Liver (tissue), 9 donors: ENCODE results near the gene PTGIS. TPM values are rescaled to one million over a fixed set of nuclear protein-coding genes. Genes with fewer than 3 reads are reported as not detected.

Source experiments
- DNase-seq: peaks from one replicate; pipeline ENCODE4 v3.0.0-alpha.2; 2017; ENCODE audit warnings: low spot score
- H3K27ac ChIP-seq, 2 donors: one replicate each; pipeline ENCODE4 v1.7.0; 2013; ENCODE audit warnings: inconsistent platforms in 2 of 2, low read length in 2 of 2, control low read depth in 1 of 2, low read depth in 1 of 2, mild to moderate bottlenecking in 1 of 2
- H3K27me3 ChIP-seq, 4 donors: one replicate each; pipeline versions ENCODE4 v1.6.1 to v1.7.0; 2013; ENCODE audit warnings: low read length in 3 of 4, inconsistent platforms in 1 of 4, mild to moderate bottlenecking in 1 of 4, moderate library complexity in 1 of 4; ENCODE audit not compliant: control insufficient read depth in 4 of 4, insufficient read depth in 4 of 4
- H3K36me3 ChIP-seq, 4 donors: one replicate each; pipeline versions ENCODE4 v1.6.1 to v1.7.0; 2013; ENCODE audit warnings: low read length in 3 of 4, mild to moderate bottlenecking in 3 of 4, low read depth in 1 of 4, moderate library complexity in 1 of 4; ENCODE audit not compliant: control insufficient read depth in 4 of 4, insufficient read depth in 3 of 4
- H3K4me1 ChIP-seq, 4 donors: one replicate each; pipeline versions ENCODE4 v1.6.1 to v1.7.0; 2013; ENCODE audit warnings: low read length in 3 of 4, mild to moderate bottlenecking in 3 of 4, moderate library complexity in 1 of 4; ENCODE audit not compliant: control insufficient read depth in 4 of 4, insufficient read depth in 4 of 4
- H3K4me3 ChIP-seq, 3 donors: one replicate each; pipeline versions ENCODE4 v1.6.1 to v1.7.0; 2013; ENCODE audit warnings: low read length in 3 of 3, control low read depth in 1 of 3, low read depth in 1 of 3, mild to moderate bottlenecking in 1 of 3
- H3K9ac ChIP-seq, 2 donors: one replicate each; pipeline ENCODE4 v1.7.0; 2013; ENCODE audit warnings: low read length in 2 of 2, mild to moderate bottlenecking in 2 of 2, moderate library complexity in 2 of 2, control low read depth in 1 of 2, low read depth in 1 of 2
- H3K9me3 ChIP-seq, 4 donors: one replicate each; pipeline versions ENCODE4 v1.6.1 to v1.7.0; 2013; ENCODE audit warnings: low read length in 3 of 4; ENCODE audit not compliant: control insufficient read depth in 4 of 4
- EGR1 ChIP-seq, 2 donors: IDR thresholded peaks; 2 replicates each; pipeline ENCODE4 v1.6.1; 2016 to 2018; ENCODE audit warnings: antibody characterized with exemption in 2 of 2, low read depth in 2 of 2
- FOXA2 ChIP-seq: IDR thresholded peaks from 2 replicates; pipeline ENCODE4 v1.6.1; 2016; ENCODE audit warnings: antibody characterized with exemption
- GABPA ChIP-seq, 2 donors: IDR thresholded peaks in 1 of 2; conservative IDR thresholded peaks in 1 of 2; 2 replicates each; pipeline ENCODE4 v1.6.1; 2016; ENCODE audit warnings: antibody characterized with exemption in 2 of 2, mild to moderate bottlenecking in 1 of 2, moderate library complexity in 1 of 2
- NR2F2 ChIP-seq: IDR thresholded peaks from 2 replicates; pipeline ENCODE4 v1.6.1; 2016; ENCODE audit warnings: antibody characterized with exemption
- TAF1 ChIP-seq: conservative IDR thresholded peaks from 2 replicates; pipeline ENCODE4 v1.6.1; 2016; ENCODE audit warnings: antibody characterized with exemption, mild to moderate bottlenecking
- YY1 ChIP-seq: IDR thresholded peaks from 2 replicates; pipeline ENCODE4 v1.6.1; 2016; ENCODE audit warnings: antibody characterized with exemption, mild to moderate bottlenecking
- WGBS: extraction: QIAGEN DNeasy Blood & Tissue Kit; methylation state at CpG from one replicate; pipeline ENCODE4 v1.1.7; 2013; 5-methylcytosine and 5-hydroxymethylcytosine counted together
- polyA plus RNA-seq, 2 donors: library from polyadenylated mRNA; stranded (reverse) in 1 of 2; unstranded in 1 of 2; fragments of 200-250 nt in 1 of 2; fragments of >200 nt in 1 of 2; fragmentation: Nextera tagmentation in 1 of 2; extraction: Ambion mirVana in 1 of 2; gene quantifications; one replicate each; pipeline versions ENCODE4 v1.2.1 to v1.2.3, GENCODE V29; 2013 to 2015
- total RNA-seq, 2 donors: library from RNA; depleted of rRNA; stranded (reverse); fragments of >200 nt; gene quantifications; one replicate each; pipeline ENCODE4 v1.2.3, GENCODE V29; 2014
- TF ChIP-seq, protein P1 (sequence below): IDR thresholded peaks from 2 replicates; pipeline ENCODE4 v1.6.1; 2016; ENCODE audit warnings: antibody characterized with exemption
- TF ChIP-seq, protein P2 (sequence below): IDR thresholded peaks from 2 replicates; pipeline ENCODE4 v1.6.1; 2016; ENCODE audit warnings: antibody characterized with exemption
- TF ChIP-seq, protein P3 (sequence below): IDR thresholded peaks from 2 replicates; pipeline ENCODE4 v1.6.1; 2016; ENCODE audit warnings: antibody characterized with exemption, mild to moderate bottlenecking
- TF ChIP-seq, protein P4 (sequence below): IDR thresholded peaks from 2 replicates; pipeline ENCODE4 v1.6.1; 2016; ENCODE audit warnings: antibody characterized with exemption
- donor health status: healthy.
- donor health status: healthy.
- donor health status: healthy.
- donor health status: healthy.
- donor health status: healthy.

The PTGIS gene
- total and polyA plus RNA-seq, 4 donors: 2.2 to 6.3 (median 3.8) TPM

DNA sequence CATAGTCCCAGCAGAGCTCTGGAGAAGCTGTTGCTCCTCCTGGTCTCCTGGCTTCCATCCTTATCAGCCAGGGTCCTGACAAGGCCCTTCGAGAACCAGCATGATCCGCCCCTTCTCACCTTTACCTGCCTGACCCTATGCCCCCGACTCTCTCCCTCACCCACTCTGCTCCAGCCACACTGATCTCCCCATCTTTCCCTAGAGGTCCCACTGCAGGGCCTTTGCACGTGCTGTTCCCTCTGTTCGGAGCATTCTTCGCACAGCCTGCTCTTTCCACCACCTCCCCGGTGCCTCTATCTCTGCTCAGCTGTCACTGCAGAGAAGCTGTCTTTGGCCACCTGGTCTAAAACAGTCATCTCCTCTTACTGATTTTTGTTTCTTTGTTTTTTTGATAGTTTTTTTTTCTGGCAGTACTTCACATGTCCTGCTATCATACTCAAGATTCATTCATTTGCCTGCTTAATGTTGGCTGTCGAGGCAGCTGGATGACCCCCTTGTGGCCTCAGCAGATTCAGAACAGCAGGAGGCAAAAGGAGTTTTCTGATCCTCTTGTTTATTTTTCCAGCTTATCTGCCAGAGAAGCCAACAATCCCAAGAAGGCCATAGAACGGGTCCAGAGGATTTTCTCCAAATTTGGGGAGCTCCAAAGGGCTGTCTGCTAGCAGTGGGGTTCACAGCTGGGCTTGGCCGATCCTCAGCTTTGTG lies 1.6 kb upstream of the PTGIS start:
- Histone ChIP-seq H3K4me1 (peaks cover 0 to 4% (median 1%) of the 10 kb centered on the region in 4 donors), H3K4me3 (no peak overlapping the region), H3K27ac (peak overlapping the region in 1 of 2 donors; percentile 25), H3K9ac (no peak overlapping the region), H3K36me3 (no peaks in the 10 kb centered on the region), H3K27me3 (peaks cover 0 to 4% (median under 1%) of the 10 kb centered on the region in 4 donors), H3K9me3 (no peaks in the 10 kb centered on the region)
- TF ChIP-seq, protein P1, sequence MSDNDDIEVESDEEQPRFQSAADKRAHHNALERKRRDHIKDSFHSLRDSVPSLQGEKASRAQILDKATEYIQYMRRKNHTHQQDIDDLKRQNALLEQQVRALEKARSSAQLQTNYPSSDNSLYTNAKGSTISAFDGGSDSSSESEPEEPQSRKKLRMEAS: no peak
- TF ChIP-seq NR2F2: peak; percentile 64
- TF ChIP-seq FOXA2: no peak
- no peak for TF ChIP-seq TAF1
- WGBS: 81% methylated on average over 10 of the region's 10 CpGs
- DNase-seq: no peak

- H3K9ac ChIP-seq: no peak overlapping the region
- no peaks in the 10 kb centered on the region for H3K36me3 ChIP-seq
- DNase-seq: no peak
- no peaks in the 10 kb centered on the region for H3K9me3 ChIP-seq
- peaks cover 0 to 4% (median under 1%) of the 10 kb centered on the region in 4 donors for H3K27me3 ChIP-seq
- H3K4me3 ChIP-seq: peak overlapping the region in 1 of 3 donors; percentile 39
- peak overlapping the region in 1 of 2 donors; percentile 25 for H3K27ac ChIP-seq
- 54% methylated on average over 18 of the region's 18 CpGs for WGBS
- TF ChIP-seq, protein P1: no peak
- TF ChIP-seq GABPA (IDR thresholded peaks at IDR 0.05 in 1 of 2, conservative IDR thresholded peaks at IDR 0.05 in 1 of 2) (no peak), FOXA2 (no peak), EGR1 (IDR thresholded peaks at IDR 0.05; ENCODE audit: low read depth in 2 of 2) (no peak), YY1 (no peak)
- TF ChIP-seq, protein P2, sequence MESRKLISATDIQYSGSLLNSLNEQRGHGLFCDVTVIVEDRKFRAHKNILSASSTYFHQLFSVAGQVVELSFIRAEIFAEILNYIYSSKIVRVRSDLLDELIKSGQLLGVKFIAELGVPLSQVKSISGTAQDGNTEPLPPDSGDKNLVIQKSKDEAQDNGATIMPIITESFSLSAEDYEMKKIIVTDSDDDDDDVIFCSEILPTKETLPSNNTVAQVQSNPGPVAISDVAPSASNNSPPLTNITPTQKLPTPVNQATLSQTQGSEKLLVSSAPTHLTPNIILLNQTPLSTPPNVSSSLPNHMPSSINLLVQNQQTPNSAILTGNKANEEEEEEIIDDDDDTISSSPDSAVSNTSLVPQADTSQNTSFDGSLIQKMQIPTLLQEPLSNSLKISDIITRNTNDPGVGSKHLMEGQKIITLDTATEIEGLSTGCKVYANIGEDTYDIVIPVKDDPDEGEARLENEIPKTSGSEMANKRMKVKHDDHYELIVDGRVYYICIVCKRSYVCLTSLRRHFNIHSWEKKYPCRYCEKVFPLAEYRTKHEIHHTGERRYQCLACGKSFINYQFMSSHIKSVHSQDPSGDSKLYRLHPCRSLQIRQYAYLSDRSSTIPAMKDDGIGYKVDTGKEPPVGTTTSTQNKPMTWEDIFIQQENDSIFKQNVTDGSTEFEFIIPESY: no peak
- TF ChIP-seq, protein P3, sequence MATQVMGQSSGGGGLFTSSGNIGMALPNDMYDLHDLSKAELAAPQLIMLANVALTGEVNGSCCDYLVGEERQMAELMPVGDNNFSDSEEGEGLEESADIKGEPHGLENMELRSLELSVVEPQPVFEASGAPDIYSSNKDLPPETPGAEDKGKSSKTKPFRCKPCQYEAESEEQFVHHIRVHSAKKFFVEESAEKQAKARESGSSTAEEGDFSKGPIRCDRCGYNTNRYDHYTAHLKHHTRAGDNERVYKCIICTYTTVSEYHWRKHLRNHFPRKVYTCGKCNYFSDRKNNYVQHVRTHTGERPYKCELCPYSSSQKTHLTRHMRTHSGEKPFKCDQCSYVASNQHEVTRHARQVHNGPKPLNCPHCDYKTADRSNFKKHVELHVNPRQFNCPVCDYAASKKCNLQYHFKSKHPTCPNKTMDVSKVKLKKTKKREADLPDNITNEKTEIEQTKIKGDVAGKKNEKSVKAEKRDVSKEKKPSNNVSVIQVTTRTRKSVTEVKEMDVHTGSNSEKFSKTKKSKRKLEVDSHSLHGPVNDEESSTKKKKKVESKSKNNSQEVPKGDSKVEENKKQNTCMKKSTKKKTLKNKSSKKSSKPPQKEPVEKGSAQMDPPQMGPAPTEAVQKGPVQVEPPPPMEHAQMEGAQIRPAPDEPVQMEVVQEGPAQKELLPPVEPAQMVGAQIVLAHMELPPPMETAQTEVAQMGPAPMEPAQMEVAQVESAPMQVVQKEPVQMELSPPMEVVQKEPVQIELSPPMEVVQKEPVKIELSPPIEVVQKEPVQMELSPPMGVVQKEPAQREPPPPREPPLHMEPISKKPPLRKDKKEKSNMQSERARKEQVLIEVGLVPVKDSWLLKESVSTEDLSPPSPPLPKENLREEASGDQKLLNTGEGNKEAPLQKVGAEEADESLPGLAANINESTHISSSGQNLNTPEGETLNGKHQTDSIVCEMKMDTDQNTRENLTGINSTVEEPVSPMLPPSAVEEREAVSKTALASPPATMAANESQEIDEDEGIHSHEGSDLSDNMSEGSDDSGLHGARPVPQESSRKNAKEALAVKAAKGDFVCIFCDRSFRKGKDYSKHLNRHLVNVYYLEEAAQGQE: peak; percentile 12
- TF ChIP-seq, protein P4, sequence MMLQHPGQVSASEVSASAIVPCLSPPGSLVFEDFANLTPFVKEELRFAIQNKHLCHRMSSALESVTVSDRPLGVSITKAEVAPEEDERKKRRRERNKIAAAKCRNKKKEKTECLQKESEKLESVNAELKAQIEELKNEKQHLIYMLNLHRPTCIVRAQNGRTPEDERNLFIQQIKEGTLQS: no peak
- H3K4me1 ChIP-seq: peaks cover 0 to 4% (median 1%) of the 10 kb centered on the region in 4 donors
Observed at GRCh38 chr20:49568278-49569151, 578 bp upstream of the PTGIS start.
